LNCAP (cell line): Measurements from ENCODE around the gene NPNT.

Source experiments
- TF ChIP-seq, protein P1 (sequence below): fragments of 450-650 bp; IDR thresholded peaks from 2 replicates; pipeline ENCODE4 v1.5.1; 2017; ENCODE audit warnings: mild to moderate bottlenecking

The NPNT gene

DNA sequence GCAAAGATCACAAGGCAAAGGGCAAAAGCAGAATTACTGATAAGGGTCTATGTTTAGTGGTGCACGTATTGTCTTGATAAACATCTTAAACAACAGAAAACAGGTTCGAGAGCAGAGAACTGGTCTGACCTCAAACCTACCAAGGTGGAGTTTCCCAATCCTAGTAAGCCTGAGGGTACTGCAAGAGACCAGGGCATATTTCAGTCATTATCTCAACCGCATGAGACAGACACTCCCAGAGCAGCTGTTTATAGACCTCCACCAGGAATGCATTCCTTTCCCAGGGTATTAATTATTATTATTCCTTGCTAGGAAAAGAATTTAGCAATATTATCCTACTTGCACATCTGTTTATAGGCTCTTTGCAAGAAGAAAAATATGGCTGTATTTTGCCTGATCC is 51.5 kb downstream of the NPNT start:
- TF ChIP-seq, protein P1, sequence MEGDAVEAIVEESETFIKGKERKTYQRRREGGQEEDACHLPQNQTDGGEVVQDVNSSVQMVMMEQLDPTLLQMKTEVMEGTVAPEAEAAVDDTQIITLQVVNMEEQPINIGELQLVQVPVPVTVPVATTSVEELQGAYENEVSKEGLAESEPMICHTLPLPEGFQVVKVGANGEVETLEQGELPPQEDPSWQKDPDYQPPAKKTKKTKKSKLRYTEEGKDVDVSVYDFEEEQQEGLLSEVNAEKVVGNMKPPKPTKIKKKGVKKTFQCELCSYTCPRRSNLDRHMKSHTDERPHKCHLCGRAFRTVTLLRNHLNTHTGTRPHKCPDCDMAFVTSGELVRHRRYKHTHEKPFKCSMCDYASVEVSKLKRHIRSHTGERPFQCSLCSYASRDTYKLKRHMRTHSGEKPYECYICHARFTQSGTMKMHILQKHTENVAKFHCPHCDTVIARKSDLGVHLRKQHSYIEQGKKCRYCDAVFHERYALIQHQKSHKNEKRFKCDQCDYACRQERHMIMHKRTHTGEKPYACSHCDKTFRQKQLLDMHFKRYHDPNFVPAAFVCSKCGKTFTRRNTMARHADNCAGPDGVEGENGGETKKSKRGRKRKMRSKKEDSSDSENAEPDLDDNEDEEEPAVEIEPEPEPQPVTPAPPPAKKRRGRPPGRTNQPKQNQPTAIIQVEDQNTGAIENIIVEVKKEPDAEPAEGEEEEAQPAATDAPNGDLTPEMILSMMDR, result no peak

DNA sequence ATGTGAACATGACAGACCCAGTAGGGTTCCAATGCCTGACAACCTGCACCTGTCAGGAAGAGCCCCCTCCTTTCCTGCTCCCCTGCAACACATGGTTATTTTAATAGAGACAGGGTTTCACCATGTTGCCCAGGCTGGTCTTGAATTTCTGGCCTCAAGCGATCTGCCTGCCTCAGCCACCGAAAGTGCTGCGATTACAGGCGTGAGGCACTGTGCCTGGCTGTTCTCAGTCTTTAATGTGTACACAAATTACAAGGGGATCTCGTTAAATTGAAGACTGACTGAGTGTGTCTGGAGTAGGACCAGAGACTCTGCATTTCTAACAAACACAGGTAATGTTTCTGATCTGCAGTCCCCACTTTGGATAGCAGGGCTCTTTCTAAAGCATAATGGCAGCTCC is 55.4 kb downstream of the NPNT start:
- TF ChIP-seq, protein P1, result no peak

- TF ChIP-seq, protein P1, result no peak
Observed at GRCh38 chr4:105951198-105951597, 55.9 kb downstream of the NPNT start.

GRCh38 chr4:105952591-105952990 is 57.3 kb downstream of the NPNT start:
- TF ChIP-seq, protein P1, result no peak

DNA sequence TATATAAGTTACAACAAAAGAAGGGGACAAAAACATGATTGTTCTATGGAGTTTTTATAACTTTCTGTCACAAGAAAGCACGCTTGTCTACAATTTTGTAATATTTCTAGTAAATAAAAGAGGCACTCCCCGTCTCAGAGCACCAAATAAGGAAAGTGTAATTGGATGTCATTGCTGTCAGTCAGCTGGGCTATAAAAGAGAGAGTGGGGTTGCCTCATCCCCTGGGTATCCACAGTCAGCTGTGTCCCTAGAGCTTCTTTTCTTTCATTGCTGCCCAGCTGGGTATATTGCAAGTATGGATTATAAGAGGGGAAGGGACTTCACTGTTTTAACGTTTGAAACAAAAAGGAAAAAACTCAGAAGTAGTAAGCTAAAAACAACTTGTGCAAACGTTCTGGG is 61.3 kb downstream of the NPNT start:
- TF ChIP-seq, protein P1, result no peak

DNA sequence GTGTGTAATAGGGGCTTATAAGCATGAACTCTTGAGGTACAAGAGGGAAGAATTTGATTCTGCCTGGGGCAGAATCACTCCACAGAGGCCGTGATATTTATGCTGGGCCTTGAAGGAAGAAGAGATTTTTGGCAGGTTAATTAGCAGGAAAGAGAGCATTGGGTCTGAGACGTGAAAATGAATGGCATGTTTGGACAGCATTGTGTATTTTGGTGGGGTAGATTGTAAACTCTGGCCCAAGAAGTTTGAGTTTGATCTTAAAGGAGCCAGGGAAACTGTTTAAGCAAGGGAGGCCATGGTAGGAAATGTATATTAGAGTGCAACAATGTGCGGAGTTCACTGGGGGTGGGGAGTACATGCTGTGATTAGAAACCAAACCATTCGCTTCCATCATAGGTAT is 62.4 kb downstream of the NPNT start:
- TF ChIP-seq, protein P1, result no peak

- TF ChIP-seq, protein P1, result no peak
Observed at GRCh38 chr4:105963461-105964400, 68.5 kb downstream of the NPNT start.
